SU-DHL-6 (cell line): ENCODE results near the gene HTD2.

ENCODE experiments used
- H2AFZ ChIP-seq: fragments of 200-600 bp; sonication (generic); 2 replicates; pipeline ENCODE4 v1.6.1; 2014; ENCODE audit warnings: low read depth, mild to moderate bottlenecking, moderate library complexity, mixed read lengths, antibody characterized with exemption, low read length; ENCODE audit not compliant: severe bottlenecking
- H3F3A ChIP-seq: fragments of 200-600 bp; shearing (Covaris generic); 2 replicates; pipeline ENCODE4 v1.6.0; 2016; ENCODE audit warnings: antibody characterized with exemption, mild to moderate bottlenecking; ENCODE audit not compliant: insufficient read depth
- H3K27ac ChIP-seq: fragments of 200-600 bp; sonication (generic); 2 replicates; pipeline ENCODE4 v1.5.1; 2016; ENCODE audit warnings: low read depth, mild to moderate bottlenecking, low read length, moderate library complexity, mixed read lengths
- H3K27me3 ChIP-seq: fragments of 200-600 bp; sonication (generic), shearing (Covaris generic); 2 replicates; pipeline ENCODE4 v1.6.0; 2014; ENCODE audit warnings: mild to moderate bottlenecking, low read length
- H3K36me3 ChIP-seq: fragments of 200-600 bp; sonication (generic); 2 replicates; pipeline ENCODE4 v1.6.1; 2014; ENCODE audit warnings: mild to moderate bottlenecking, low read length, mixed read lengths
- H3K4me2 ChIP-seq: fragments of 300-600, 200-600 bp; shearing (Covaris generic), sonication (generic); 2 replicates; pipeline ENCODE4 v1.6.0; 2014; ENCODE audit warnings: low read length, low read depth, mild to moderate bottlenecking; ENCODE audit not compliant: poor library complexity, severe bottlenecking
- H3K4me3 ChIP-seq: fragments of 200-600 bp; sonication (generic); 2 replicates; pipeline ENCODE4 v1.5.1; 2014; ENCODE audit warnings: antibody characterized with exemption, low read length, mild to moderate bottlenecking, mixed read lengths; ENCODE audit not compliant: insufficient read depth, poor library complexity, severe bottlenecking
- H3K79me2 ChIP-seq: fragments of 200-600 bp; sonication (generic); 2 replicates; pipeline ENCODE4 v1.6.1; 2014; ENCODE audit warnings: mild to moderate bottlenecking, low read length, moderate library complexity; ENCODE audit not compliant: insufficient read depth
- H3K9ac ChIP-seq: fragments of 200-600 bp; sonication (generic); 2 replicates; pipeline ENCODE4 v1.7.0; 2014; ENCODE audit warnings: mild to moderate bottlenecking, low read length
- H3K9me2 ChIP-seq: fragments of 200-600 bp; sonication (generic); replicated peaks from 2 replicates; pipeline ENCODE4 v1.6.1; 2014; ENCODE audit warnings: low read length; ENCODE audit not compliant: insufficient read depth
- H3K9me3 ChIP-seq: fragments of 200-600 bp; sonication (generic); 2 replicates; pipeline ENCODE4 v1.6.1; 2014; ENCODE audit warnings: low read length, mixed read lengths; ENCODE audit not compliant: insufficient read depth
- H4K20me1 ChIP-seq: fragments of 200-600 bp; sonication (generic); 2 replicates; pipeline ENCODE4 v1.6.1; 2014; ENCODE audit warnings: low read depth, mild to moderate bottlenecking, antibody characterized with exemption, low read length, moderate library complexity, mixed read lengths
- EZH2phosphoT487 ChIP-seq: fragments of 200-600 bp; sonication (generic), shearing (Covaris generic); conservative IDR thresholded peaks from 2 replicates; pipeline ENCODE4 v1.6.1; 2018; ENCODE audit warnings: mild to moderate bottlenecking, antibody characterized with exemption, low read length, moderate library complexity, mixed read lengths
- TF ChIP-seq, protein P1 (sequence below): fragments of 200-600 bp; sonication (generic); IDR thresholded peaks from one replicate; pipeline ENCODE4 v1.5.1; 2017; ENCODE audit warnings: antibody characterized with exemption, mild to moderate bottlenecking, low read length, moderate library complexity; ENCODE audit not compliant: insufficient read depth, poor library complexity, severe bottlenecking

HTD2 gene

DNA sequence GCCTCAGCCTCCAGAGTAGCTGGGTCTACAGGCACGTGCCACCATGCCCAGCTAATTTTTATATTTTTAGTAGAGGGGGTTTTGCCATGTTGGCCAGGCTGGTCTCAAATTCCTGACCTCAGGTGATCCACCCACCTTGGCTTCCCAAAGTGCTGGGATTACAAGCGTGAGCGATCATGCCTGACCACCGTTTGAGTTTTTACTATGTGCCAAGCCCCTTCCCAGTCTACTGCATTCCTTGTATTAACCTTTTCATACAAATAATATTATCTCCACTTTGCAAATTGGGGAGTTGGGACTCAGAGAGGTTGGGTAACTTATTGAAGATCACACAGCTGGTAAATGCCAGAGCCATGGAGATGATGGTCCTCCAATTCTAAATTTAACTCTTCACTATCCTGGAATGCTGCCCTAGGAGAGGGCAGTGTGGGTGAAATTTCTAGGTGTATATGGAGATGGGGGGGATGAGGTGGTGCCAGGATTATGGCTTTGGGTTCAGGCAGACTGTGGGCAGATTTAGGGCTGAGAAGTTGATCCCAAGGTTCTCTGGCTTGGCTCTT lies 25.4 kb downstream of the HTD2 start:
- H3K27ac ChIP-seq, result no peak overlapping the region
- 0 out of 2 replicates have a peak overlapping the region, but pooled peaks have one; percentile 81 for H3K9ac ChIP-seq
- H3K9me3 ChIP-seq, result no peaks in the 10 kb centered on the region
- H3K36me3 ChIP-seq, result no peaks in the 10 kb centered on the region
- TF ChIP-seq EZH2phosphoT487, result no peak
- TF ChIP-seq, protein P1, sequence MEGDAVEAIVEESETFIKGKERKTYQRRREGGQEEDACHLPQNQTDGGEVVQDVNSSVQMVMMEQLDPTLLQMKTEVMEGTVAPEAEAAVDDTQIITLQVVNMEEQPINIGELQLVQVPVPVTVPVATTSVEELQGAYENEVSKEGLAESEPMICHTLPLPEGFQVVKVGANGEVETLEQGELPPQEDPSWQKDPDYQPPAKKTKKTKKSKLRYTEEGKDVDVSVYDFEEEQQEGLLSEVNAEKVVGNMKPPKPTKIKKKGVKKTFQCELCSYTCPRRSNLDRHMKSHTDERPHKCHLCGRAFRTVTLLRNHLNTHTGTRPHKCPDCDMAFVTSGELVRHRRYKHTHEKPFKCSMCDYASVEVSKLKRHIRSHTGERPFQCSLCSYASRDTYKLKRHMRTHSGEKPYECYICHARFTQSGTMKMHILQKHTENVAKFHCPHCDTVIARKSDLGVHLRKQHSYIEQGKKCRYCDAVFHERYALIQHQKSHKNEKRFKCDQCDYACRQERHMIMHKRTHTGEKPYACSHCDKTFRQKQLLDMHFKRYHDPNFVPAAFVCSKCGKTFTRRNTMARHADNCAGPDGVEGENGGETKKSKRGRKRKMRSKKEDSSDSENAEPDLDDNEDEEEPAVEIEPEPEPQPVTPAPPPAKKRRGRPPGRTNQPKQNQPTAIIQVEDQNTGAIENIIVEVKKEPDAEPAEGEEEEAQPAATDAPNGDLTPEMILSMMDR, result no peak
- H3K4me3 ChIP-seq, result no peak overlapping the region
- peak overlapping the region; percentile 100 for H3K4me2 ChIP-seq
- H3K79me2 ChIP-seq, result peaks cover 36% of the 10 kb centered on the region
- no peak overlapping the region for H2AFZ ChIP-seq
- H4K20me1 ChIP-seq, result no peaks in the 10 kb centered on the region
- H3K27me3 ChIP-seq, result no peaks in the 10 kb centered on the region
- H3F3A ChIP-seq, result peaks cover 29% of the 10 kb centered on the region
- H3K9me2 ChIP-seq, result no peaks in the 10 kb centered on the region

DNA sequence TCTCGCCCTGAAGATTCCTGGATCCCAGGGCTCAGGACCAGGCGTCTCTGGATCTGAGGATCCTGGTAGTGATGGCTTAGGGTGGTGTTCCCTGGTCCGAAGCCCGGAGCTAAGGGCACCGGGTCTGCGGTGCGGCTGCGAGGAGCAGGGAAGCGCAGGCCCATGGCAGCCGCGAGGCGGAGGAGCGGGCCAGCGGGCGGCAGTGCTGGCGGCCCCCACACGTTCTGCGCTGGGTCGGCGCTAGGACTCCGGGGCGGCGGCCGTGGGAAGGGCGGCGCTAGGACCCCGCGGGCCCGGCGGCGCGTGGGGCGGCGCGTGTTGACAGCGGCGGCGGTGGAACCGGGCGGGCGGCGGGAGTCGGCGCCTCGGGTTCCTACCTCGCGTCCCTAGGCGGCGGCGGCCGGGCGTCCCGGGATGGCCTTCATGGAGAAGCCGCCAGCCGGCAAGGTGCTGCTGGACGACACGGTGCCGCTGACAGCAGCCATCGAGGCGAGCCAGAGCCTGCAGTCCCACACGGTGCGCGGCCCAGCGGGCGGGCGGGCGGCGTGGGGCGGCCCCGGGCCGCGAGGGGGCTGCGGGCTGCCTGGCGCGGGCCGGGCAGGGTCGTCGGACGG lies 26.4 kb downstream of the HTD2 start, which contains the start of gene PXK:
Gene PXK (plus strand): TSS at position 318 of the 614 bp plus-strand sequence. CDS start 97 bp downstream, at position 415.
- Histone ChIP-seq H3K4me3 (peak within 1 kb of the TSS; percentile 75), H3K27ac (peak within 1 kb of the TSS; percentile 98), H3K9me3 (no peaks in the 10 kb centered on the region), H3K27me3 (no peaks in the 10 kb centered on the region), H3K36me3 (peaks cover 6% of the 10 kb centered on the region; the same call in 1 of the 2 replicates), H2AFZ (peak within 1 kb of the TSS; percentile 93), H3K9me2 (no peaks in the 10 kb centered on the region), H4K20me1 (no peaks in the 10 kb centered on the region), H3K79me2 (peaks cover 47% of the 10 kb centered on the region), H3K9ac (peak within 1 kb of the TSS; percentile 81), H3F3A (peaks cover 38% of the 10 kb centered on the region), H3K4me2 (peak within 1 kb of the TSS; percentile 100)
- TF ChIP-seq, protein P1, result no peak
- TF ChIP-seq EZH2phosphoT487, result no peak

DNA sequence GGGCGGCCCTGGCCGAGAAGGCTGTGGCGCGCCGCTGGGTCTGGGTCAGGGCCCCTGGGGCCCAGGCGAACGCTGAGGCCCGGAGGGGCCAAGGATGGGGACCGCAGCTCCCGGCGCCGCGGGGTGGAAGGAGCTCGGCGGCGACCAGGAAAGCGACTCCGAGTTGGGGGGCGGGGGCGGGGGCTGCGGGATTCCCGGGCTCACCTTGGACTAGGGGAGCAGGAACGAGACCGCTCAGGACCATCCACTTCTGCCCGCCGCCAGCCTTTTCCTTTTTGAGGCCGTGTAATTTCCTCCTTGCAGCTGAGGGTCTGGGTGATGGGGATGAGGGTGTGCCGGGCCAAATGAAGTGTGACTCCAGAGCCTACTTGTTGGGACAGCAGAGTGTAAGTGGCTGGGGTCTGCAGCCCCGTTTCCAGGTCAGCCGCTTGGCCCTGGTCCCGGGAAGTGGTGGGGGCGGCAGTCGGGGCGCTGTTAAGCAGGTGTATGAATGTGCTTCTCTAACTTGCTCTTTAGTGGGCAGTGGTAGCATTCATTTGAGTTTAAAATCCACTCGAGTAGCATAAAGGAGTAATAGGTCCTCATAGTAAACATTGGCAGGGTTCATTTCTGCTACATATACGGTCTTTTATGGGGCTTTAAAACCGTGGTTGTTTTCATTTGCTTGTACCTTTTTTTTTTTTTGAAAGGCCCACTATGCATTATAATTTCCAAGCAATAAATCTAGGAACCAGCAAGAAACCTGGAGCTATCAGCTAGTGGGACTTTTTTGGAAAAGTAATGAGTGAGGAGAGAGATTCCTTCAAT lies 27.1 kb downstream of the HTD2 start:
- H2AFZ ChIP-seq, result no peak overlapping the region
- peaks cover 53% of the 10 kb centered on the region for H3K79me2 ChIP-seq

More for the DNA sequence above, 27.1 kb downstream of the HTD2 start:
- Histone ChIP-seq H4K20me1 (no peaks in the 10 kb centered on the region), H3K4me2 (peak overlapping the region; percentile 100), H3K27me3 (no peaks in the 10 kb centered on the region), H3F3A (peaks cover 45% of the 10 kb centered on the region), H3K4me3 (peak overlapping the region; percentile 75), H3K9me3 (no peaks in the 10 kb centered on the region), H3K9me2 (no peaks in the 10 kb centered on the region), H3K27ac (peak overlapping the region; percentile 98), H3K36me3 (peaks cover 9% of the 10 kb centered on the region; the same call in 1 of the 2 replicates), H3K9ac (peak overlapping the region; percentile 81)
- TF ChIP-seq EZH2phosphoT487, result no peak
- TF ChIP-seq, protein P1, result peak; percentile 44
